NCI-H2107 (cell line): ENCODE data around the gene SDK2.
A peak's percentile ranks its signal among the peaks of the same experiment; 100 is the strongest.

Source experiments
- DNase-seq: peaks from one replicate; lab custom pipeline; 2025; lab: John Stamatoyannopoulos, UW

Gene SDK2

DNA sequence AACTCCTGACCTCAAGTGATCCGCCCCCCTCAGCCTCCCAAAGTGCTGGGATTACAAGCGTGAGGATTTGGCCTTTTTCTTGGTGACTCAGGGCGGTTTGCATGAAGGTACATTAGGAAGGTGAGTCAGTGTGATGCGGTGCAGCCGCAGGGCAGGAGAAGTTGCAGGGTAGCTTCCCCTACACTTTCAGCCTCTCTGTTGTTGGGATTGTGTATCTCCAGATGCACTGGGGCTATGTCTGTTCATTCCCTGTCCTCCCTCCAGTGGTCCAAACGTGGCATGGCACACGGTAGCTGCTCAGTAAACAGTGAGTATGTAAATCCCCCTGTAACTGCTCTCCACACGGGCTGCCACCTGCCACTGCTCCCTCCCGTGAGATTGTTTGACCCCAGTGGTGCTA, 223.3 kb downstream of the SDK2 start:
- DNase-seq, result no peak

DNA sequence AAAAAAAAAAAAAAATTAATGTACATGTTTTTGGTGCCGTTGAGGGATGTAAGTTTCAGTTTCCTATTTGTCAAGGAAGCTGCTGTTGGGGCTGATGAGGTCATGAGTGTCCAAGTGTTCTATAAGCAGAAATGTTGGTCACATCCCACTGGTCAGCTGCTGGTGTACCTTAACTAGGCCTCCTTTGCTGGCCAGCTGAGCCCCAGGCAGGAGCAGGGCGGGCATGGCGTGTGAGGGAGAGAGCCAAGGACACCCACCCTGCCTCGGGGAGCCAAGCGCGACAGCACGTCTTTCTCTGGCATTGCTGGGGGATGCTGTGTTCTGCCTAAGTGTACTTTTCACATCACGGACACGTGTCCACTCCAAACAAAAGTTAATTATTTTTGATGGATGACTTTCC, 224.4 kb downstream of the SDK2 start:
- DNase-seq, result no peak

DNA sequence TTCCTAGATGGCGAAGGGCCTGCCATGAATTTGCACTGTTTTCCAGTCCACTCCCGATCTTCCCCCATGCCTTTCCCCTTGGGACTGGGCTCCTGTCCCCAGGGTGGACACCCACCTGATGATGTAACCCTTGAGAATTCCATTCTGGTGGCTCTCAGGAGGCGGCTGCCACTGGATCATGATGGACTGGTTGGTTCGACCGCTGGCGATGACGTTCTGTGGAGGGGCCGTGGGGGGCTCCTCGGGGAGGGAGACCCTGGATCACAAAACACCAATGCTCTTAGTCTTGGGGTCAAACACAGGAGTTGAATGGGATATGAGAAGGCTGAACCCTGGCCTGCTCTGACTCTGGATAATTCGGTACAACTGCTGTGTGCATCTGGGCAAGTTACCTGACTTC, 225.2 kb downstream of the SDK2 start:
- DNase-seq, result no peak

DNA sequence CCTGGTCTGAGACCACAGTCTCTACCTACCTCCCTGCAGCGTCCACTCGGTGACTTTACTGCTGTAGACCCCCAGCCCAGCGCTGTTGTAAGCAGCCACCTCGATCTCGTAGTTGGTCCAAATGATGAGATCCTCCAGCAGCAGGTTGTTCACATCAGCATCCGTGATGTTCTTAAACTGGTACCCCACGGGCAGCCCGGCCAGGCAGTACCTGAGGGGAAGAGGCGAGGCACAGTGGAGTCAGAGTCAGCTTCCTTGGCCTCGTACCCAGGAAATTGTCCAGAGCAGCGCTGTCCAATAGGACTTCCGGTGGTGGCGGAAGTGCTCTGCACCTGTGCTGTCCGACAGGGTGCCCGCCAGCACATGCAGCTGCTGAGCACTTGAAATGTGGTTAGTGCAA, 228.5 kb downstream of the SDK2 start:
- DNase-seq, result no peak

DNA sequence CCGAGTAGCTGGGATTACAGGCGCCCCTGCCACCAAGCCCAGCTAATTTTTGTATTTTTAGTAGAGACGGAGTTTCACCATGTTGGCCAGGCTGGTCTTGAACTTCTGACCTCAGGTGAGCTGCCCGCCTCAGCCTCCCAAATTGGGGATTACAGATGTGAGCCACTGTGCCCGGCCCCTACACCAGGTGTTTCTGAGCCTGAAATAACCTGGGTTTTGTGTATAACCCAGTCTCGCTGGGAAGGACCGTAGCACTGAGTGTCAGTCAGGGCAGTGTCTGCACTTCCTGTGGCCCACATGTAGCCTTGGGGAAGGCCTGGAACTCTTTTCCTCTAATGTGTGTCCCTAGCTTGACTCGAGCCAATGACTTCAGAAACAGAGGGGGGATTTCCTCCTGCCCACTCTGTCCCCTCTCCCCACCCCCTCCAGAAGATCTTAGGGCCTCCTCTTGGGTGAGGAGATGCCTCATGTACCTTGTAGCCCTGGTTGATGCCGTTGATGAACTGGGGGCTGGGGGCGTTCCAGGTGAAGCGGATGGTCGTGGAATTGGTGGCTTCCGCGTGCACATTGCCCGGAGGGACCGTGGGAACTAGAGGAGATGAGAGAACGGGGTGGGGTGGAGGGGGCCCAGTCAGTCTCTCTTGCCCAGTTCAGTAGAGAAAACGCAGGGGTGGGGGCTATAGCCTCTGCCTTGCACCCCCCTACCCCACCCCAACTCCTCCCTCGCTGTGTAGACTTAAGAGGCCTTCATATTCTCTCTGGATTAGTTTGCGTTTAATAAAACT, 229.9 kb downstream of the SDK2 start:
- DNase-seq, result no peak

DNA sequence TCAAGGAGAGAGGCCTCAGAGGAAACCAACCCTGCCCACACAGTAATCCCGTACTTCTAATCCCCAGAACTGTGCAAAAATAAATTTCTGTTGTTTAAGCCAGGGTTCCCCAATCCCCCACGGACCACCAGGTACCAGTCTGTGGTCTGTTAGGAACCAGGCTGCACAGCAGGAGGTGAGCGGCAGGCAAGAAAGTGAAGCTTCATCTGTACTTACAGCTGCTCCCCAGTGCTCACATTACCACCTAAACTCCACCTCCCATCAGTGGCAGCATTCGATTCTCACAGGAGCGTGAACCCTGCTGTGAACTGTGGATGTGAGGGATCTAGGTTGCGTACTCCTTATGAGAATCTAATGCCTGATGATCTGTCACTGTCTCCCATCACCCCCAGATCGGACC, 231.3 kb downstream of the SDK2 start:
- DNase-seq, result no peak

DNA sequence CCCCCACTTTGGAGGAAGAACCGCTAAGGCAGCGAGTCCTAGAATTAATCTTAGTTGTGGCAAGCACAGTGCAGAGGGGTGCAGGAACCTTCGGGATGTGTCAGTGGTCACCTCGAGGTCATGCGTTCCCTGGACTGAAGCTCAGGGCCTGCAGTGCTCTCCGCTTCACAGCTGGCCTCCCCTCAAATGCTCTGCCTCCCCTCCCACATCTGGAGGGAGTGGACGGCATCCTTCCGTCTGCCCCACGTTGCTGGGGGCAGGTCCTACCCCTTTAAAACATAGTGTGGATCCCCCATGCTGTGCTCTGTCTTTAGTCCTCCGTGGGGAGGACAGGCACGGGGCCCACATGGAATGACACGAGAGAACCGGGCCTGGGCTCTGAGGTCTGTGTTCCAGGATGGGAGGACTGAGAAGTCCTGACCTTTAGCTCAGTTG, 232.9 kb downstream of the SDK2 start:
- no peak for DNase-seq

DNA sequence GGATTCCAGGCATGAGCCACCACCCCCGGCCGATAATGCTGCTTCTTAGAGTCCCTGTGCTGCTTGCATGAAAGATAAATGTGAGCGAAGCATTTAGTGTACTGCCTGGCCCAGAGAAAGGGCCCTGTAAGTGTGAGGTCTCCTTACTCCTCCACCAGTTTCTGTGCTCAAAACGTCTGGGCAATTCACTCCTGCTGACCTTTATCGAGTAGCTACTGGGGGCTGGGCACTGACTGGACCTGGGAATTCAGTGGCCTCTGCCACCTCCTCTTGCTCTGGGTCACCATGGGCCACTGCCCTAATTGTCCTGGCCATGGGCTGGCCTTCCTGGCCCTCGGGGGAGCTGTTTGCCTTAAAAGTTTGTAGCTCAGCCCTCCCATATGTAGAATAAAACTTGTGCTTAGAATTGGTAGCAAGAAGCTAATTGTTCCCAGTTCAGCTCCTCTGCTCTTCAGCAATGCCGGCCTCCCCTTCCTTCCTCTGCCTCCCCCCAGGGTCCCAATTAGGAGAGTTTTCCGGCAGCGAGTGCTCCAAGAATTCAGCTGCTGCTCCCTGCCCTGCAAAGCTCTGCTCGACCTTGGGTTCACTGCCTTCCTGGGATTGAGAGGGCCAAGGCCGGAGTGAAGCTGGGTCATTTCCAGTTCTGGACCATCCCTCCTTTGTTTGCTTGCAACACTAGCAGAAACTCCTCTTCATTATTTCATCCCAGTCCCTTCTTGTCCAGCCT, 233.5 kb downstream of the SDK2 start:
- no peak for DNase-seq

DNA sequence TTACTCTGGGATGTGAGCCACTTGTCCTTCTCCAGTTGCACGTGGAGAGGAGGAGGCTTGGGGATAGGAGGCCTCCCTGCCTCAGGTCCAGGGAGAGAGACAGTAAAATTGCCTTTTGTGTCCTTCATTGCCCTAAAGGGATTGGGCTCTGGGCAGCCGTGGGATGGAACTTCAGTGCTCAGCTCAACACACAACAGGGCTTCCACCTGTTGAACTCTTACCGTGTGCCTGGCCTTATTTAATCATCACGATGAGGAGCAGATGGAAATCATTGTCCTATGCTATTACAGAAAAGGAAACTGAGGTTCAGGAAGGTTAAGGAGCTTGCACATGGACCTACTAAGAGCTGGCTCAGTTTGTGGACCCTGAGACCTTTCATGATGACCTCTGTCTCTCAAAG, 240.0 kb downstream of the SDK2 start:
- no peak for DNase-seq

DNA sequence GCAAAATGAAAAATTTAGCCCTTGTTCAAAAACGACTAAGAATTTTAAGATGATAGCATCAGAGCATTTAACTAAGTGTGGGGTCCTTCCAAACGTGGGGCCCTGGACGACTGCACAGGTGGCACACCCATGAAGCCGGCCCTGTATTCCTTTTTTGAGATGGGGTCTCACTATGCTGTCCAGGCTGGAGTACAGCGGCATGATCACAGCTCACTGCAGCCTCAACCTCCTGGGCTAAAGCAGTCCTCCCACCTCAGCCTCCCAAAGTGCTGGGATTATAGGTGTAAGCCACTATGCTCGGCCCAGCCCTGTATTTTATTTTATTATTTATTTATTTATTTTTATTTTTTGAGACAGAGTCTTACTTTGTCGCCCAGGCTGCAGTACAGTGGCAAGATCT, 241.8 kb downstream of the SDK2 start:
- no peak for DNase-seq

DNA sequence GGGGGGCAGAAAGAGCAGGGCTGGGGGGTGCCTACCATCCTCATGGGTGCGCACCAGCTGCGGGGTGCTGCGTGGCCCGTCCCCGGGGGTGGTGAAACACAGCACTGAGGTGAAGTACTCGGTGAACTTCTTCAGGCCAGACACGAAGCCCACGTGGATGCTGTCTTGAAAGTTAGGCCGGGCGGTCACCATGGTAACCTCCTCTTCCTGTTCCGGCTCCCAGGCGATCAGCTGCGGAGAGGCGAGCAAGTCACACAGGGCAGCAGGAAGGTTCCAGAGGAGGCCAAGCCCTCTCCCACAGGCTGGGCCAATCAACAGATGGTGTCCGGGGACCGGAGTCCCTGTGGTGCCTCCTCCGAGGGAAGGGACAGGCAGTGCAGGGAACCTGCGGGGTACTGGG, 242.3 kb downstream of the SDK2 start:
- no peak for DNase-seq

DNA sequence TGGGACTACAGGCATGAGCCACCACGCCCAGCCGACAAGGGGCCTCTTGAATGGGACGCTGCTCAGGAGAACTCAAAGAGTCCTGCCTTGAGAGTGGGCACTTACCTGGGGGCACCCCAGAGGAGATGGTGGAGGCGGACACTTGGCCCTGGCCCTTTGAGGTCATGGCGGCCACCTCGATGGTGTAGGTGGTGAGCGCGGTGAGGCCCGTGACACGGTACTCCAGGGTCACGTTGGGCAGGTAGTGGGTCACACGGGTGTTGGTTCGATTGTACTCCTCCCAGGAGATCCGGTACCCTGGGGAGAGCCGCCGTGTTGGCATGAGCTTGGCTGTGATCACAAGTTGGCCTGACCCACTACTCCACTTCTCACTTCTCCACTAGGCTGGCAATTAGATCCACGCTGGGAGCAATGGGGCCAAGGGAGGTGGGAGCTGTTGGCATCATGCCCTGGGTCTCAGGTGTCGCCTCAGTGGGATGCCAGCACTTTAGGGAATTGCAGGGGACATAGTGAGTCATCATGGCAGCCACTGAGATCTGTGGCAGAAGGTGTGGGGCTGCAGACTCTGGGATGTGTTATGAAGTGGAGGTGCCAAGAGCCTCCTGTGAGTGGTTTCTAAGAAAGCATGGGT, 243.2 kb downstream of the SDK2 start:
- DNase-seq, result peak; percentile 45

DNA sequence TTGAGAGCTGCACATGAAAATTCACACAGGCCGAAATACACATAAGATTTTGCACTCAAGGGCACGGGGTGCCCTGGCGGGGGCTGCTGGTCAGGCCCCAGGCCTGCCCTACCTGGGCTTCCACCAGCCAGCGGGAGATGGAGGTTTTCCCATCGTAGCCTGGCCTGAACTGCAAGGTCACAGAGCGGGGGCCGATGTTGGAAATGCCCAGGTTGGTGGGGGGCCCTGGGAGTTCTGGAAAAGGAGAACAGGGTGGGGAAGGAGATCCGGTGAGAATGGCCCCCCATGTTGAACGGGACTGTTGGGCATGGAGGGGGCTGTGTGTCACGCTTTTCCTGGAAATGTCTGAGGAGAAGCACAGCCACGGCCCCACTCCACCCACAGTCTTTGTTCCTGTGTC, 245.2 kb downstream of the SDK2 start:
- no peak for DNase-seq

DNA sequence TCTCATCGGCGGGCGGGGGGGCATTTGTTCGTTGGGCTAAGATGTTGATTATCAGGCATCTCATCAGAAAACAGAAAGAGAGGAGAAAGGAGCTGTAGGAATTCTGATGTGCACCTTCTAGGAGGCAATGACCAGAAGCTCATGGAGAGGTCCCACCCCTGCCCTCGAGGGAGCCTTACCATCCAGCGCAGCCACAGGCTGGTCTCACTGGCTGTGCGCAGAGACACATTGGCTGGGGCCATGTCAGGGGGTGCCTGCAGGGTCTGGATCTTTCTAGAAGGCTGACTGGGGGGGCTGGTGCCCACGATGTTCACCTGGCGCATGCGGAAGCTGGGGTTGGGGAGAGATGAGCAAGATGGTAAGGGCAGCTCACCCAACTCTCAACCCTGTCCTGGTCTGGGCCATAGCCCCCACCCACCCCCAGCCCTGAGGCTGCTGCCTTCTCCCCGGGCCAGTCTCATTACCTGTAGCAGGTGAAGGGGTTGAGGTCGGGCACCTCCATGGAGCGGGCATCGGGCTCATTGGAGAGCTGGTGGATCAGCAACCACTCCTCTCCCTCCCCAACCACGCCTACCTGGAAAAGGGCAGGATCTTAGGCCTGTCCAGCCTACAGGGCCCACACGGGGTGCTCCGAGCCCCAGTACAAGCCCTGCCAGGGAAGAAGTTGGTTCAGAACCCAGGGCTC, 246.2 kb downstream of the SDK2 start:
- DNase-seq, result no peak

DNA sequence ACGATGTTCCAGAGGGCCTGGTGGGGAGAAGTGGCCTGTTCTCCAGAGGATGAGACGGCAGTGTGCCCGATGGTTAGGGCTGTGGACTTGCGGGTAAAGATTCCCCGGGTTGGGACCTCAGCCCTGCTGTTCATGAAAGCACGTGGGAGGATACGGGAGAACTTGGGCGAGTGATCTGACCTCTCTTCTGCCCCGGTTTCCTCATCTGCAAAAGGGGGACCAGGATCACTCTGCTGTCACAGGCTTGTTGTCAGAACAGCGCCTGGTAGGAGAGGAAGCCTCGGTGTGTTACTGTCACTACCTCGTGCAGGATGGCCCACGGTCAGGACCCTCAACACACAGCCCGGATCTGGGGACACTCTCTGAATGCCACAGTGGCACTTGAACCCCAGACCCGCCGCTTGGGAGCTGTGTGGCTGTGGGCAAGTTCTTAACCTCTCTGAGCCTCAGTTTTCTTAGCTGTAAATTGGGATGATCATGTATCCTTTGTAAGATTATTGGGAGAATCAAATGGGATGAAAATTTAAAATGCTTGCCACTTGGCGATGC, 246.9 kb downstream of the SDK2 start:
- no peak for DNase-seq

DNA sequence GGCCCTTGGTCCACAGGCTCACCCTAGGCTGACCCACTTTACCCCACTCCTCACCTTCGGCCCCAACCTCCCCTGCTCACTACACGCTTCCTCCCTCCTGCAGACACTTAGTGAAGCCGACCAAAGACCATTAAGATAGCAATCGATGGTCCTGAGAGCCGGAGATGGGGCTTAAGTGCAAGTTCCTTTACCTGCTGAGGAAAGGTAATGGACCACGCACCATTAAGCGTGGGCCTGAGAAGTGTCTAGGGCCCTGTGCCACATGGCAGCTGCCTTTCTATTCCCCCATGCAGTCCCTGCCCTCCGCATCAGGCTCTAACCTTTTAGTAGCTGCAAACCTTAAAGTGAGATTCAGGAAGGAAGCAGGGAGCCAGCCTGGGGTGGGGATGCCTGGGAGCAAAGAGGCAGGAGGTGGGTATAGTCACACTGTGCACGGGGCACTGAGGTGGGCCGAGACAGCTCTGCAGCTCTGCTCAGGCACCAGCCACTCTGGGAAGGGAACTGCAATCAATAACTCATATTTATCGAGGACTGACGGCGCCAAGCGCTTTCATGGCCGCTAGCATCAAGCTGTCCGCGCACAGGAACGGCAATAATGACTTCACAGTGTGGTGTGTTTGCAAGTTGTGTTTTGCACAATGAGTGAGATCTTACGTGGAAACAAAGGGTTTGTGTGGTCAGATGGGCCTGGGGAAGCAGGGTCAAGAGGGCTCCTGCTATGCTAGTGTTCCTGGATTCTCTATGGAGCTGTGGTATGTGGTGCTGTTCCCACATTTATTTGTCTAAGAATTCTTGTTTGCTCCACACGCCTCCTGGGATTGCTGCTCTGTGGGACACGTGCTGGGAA, 247.6 kb downstream of the SDK2 start:
- peak; percentile 16 for DNase-seq

DNA sequence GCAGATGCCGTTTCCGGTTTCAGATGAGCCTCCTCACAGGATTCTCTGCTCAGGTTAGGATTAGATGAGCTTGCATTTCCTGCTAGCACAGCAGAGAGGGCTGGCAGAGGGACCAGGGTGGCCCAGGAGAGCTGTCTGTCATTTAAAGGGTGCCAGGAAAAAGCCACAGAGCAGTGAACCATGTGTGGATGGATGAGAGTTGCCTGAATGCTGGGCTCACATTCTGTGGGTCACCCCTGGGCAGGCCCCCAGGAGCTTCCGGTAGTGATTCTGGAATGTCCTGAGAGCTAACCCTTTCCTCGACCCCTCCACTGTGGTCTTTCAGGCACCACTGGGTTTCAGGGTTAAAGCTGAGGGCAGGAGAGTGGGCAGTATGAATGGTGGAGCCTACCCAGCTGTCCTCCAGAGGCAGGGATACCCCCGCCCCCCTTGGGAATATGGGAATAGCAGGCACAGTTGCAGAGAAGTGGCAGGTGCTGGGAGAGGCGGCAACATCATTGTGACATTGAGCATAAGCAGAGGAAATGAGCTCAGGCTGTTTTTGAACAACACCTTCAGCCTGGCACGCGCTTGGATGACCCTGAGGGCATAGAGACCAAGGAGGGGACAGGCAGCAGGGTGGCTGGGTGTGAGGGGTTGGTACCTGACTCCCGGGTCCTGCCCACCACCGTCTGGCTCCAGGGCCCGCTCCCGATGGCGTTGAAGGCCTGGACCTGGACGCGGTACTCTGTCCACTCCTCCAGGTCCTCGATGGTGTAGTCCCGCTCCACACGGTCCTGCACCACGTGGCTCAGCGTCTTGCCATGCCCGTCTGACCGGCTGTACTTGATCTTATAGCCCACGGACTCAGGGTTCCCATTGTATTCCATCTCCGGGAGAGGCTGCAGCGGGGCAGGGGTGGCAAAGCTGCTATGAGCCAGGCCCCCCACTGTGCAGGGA, 249.5 kb downstream of the SDK2 start:
- DNase-seq, result peak; percentile 27

DNA sequence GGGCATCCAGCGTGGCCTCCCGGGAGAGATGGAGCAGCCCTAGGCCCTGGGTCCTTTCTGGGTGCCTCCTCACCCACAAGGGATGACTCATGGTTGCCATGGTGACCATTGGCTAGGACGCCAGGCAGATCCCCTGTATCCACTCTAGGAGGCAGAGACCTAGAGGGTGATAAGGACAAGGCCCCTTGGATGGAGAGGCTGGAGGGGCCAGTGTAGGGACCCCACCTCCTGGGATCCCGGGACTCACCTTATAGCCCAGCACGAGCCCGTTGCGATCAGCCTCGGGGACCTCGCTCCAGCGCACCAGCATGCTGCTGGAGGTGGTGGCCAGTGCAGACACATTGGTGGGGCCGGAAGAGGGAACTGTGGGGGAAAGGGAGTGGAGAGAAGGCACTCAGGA, 250.3 kb downstream of the SDK2 start:
- DNase-seq, result no peak

DNA sequence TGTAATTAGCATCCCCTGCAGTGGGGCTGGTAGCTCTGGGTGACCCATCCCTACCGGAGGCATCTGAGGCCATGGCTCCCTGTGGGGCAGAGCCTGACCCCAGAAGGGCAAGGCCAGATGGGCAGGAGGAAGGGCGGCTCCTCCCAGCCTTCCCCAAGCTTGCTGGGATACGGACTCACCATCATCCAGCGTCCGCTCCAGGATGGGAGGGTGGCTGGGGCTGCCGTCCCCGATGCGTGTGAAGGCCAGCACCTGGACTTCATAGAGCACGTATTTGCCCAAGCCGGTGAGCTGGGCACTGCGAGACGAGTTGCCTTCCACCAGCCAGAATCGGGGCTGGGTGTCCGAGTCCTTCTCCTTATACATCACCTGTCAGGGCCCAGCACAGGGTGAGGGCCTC, 250.9 kb downstream of the SDK2 start:
- DNase-seq, result no peak
